ENCODE measurements around the gene MRAP2.
"Not testable (repeated sequence)": the region's sequence is repeated elsewhere in the genome, so short reads cannot be mapped to it uniquely, and the experiment has no call there.

MRAP2 gene

DNA sequence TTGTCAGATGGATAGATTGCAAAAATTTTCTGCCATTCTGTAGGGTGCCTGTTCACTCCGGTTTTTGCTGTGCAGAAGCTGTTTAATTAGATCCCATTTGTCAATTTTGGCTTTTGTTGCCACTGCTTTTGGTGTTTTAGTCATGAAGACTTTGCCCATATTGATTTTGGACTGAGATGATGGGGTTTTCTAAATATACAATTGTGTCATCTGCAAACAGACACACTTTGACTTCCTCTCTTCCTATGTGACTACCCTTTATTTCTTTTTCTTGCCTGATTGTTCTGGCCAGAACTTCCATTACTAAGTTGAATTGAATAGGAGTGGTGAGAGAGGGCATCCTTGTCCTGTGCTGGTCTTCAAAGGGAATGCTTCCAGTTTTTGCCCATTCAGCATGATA is 96.0 kb downstream of the MRAP2 start:
- FAIRE-seq; DNase-seq (ENCODE audit: low spot score): not testable (repeated sequence)

- FAIRE-seq; DNase-seq (ENCODE audit: low spot score): not testable (repeated sequence)
Measured at GRCh38 chr6:84133385-84133784, 99.8 kb downstream of the MRAP2 start.

- FAIRE-seq (no peak), DNase-seq (ENCODE audit: low spot score) (no peak)
Measured at GRCh38 chr6:84135291-84135690, 101.7 kb downstream of the MRAP2 start.

- DNase-seq (ENCODE audit: low spot score) (no peak), FAIRE-seq (no peak)
Measured at GRCh38 chr6:84136364-84137050, 102.9 kb downstream of the MRAP2 start.

DNA sequence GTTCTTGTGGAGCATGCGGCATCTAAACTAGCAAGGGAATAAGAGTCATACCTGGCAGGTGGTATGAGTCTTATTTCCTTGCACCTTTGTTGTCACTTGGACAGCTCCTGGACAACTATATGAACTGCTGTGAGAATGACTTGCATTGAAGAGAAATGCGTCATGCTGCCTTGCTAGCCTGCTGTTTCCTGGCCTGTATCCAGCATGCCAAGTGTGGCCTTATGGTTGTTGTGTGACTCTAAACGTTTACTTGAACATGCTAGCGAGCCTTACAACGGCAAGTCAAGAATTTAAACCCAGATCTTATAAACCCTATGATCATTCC is 103.4 kb downstream of the MRAP2 start:
- DNase-seq (ENCODE audit: low spot score) (no peak), FAIRE-seq (no peak)

- DNase-seq (ENCODE audit: low spot score) (no peak), FAIRE-seq (no peak)
Measured at GRCh38 chr6:84137989-84138575, 104.5 kb downstream of the MRAP2 start.

DNA sequence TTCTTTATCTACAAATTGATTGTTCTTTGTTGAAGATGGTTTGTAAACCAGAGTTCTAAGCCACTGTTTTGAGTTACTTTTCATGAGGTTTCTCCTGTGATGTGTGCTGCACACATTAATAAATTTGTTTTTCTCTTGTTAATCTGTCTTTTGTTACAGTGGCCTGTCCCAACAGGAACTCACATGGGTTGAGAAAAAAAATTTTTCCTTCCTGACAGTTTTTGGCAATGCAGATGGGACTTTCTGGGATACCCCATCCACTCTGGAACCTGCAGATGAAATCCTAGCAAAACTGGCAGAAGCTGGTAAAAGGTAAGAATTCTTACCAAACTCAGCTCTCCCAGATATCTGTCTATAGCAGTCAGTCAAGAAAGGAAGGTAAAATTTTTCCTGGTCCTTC is 105.7 kb downstream of the MRAP2 start:
- no peak for FAIRE-seq
- DNase-seq (ENCODE audit: low spot score): no peak
